GM23338 (cell line): Measurements from ENCODE around the gene GIGYF1.

Experiments
- CTCF ChIP-seq, 2 experiments: fragments of 200-600 bp in 1 of 2; sonication (generic) in 1 of 2; conservative IDR thresholded peaks; 2 replicates each; pipeline versions ENCODE4 v1.5.1 to v1.6.1; 2016 to 2017; ENCODE audit warnings: antibody characterized with exemption in 2 of 2, low read depth in 2 of 2, mild to moderate bottlenecking in 2 of 2, moderate library complexity in 1 of 2
- EZH2 ChIP-seq: fragments of 200-600 bp; sonication (generic); IDR thresholded peaks from one replicate; pipeline ENCODE4 v1.8.0; 2017; ENCODE audit warnings: antibody characterized with exemption, mild to moderate bottlenecking, low read depth; ENCODE audit not compliant: unreplicated experiment
- EZH2phosphoT487 ChIP-seq: fragments of 200-600 bp; sonication (generic); IDR thresholded peaks from one replicate; pipeline ENCODE4 v1.8.1; 2018; ENCODE audit warnings: antibody characterized with exemption; ENCODE audit not compliant: unreplicated experiment
- POLR2AphosphoS5 ChIP-seq: IDR thresholded peaks from 2 replicates; pipeline ENCODE4 v1.6.1; 2016; ENCODE audit warnings: antibody characterized with exemption, low read depth
- REST ChIP-seq: IDR thresholded peaks from one replicate; pipeline ENCODE4 v1.6.1; 2018; ENCODE audit warnings: antibody characterized with exemption; ENCODE audit not compliant: unreplicated experiment
- ZNF331 ChIP-seq: fragments of 250-450 bp; sonication (Bioruptor Pico); IDR thresholded peaks from 2 replicates; pipeline ENCODE4 v1.5.0; 2020; ENCODE audit warnings: low read depth, mild to moderate bottlenecking, moderate library complexity

GRCh38 chr7:100705320-100705752 lies 11.3 kb upstream of the GIGYF1 start:
- TF ChIP-seq EZH2 (no peak), CTCF (conservative IDR thresholded peaks at IDR 0.05; ENCODE audit: low read depth in 2 of 2) (peak; percentile 83 to 92), EZH2phosphoT487 (no peak), POLR2AphosphoS5 (no peak), REST (no peak), ZNF331 (CRISPR knock-in tag) (no peak)
